HEK293 (cell line): ENCODE data around the gene MAT2A.
A peak's percentile ranks its signal among the peaks of the same experiment; 100 is the strongest.

ENCODE experiments used
- CTCF ChIA-PET: fragments of 350-600 bp; formaldehyde crosslinking; extraction: SDS; loops from one replicate; lab custom pipeline; 2021; ENCODE audit warnings: antibody characterized with exemption; lab: Yijun Ruan, JAX
- POLR2A ChIA-PET: fragments of 300-600 bp; formaldehyde crosslinking; extraction: SDS; loops from one replicate; lab custom pipeline; 2020; ENCODE audit warnings: antibody characterized with exemption, inconsistent platforms; lab: Yijun Ruan, JAX
- H3K27ac ChIP-seq: fragments of 200-500 bp; sonication (Bioruptor generic); 2 replicates; pipeline ENCODE4 v1.5.1; 2014; ENCODE audit warnings: low read depth, low read length, control low read depth, inconsistent platforms; ENCODE audit errors: extremely low read depth
- H3K36me3 ChIP-seq, 2 experiments: fragments of 200-500 bp in 1 of 2; sonication (Bioruptor generic) in 1 of 2; 1 replicate in 1 of 2; 2 replicates in 1 of 2; pipeline ENCODE4 v1.5.1; 2014 to 2017; ENCODE audit warnings: inconsistent platforms in 2 of 2, low read length in 2 of 2; ENCODE audit not compliant: control insufficient read depth in 2 of 2, insufficient read depth in 1 of 2
- H3K4me1 ChIP-seq: fragments of 200-500 bp; sonication (Bioruptor generic); 2 replicates; pipeline ENCODE4 v1.5.1; 2014; ENCODE audit warnings: mild to moderate bottlenecking, low read length, inconsistent platforms; ENCODE audit not compliant: control insufficient read depth, insufficient read depth
- H3K4me3 ChIP-seq: 2 replicates; pipeline ENCODE4 v1.5.1; 2011; ENCODE audit warnings: low read depth, mild to moderate bottlenecking, control low read depth, low read length, moderate library complexity
- H3K9me3 ChIP-seq: fragments of 200-500 bp; sonication (Bioruptor generic); 2 replicates; pipeline ENCODE4 v1.5.1; 2014; ENCODE audit warnings: low read depth, low read length, inconsistent platforms; ENCODE audit not compliant: control insufficient read depth, insufficient read depth
- AEBP2 ChIP-seq: fragments of 450-650 bp; formaldehyde crosslinking; IDR thresholded peaks from 2 replicates; pipeline ENCODE4 v1.5.1; 2016; ENCODE audit warnings: missing biosample characterization, missing genetic modification characterization, borderline replicate concordance
- EGR2 ChIP-seq: fragments of 450-650 bp; formaldehyde crosslinking; IDR thresholded peaks from 2 replicates; pipeline ENCODE4 v1.5.1; 2016; ENCODE audit warnings: low read depth, missing biosample characterization, missing genetic modification characterization
- PRDM1 ChIP-seq: fragments of 450-650 bp; formaldehyde crosslinking; IDR thresholded peaks from 2 replicates; pipeline ENCODE4; 2016; ENCODE audit warnings: missing biosample characterization, missing genetic modification characterization
- REPIN1 ChIP-seq: fragments of 450-650 bp; formaldehyde crosslinking; IDR thresholded peaks from 2 replicates; pipeline ENCODE4 v1.5.1; 2017; ENCODE audit warnings: missing biosample characterization, missing genetic modification characterization, low read depth
- SALL2 ChIP-seq: fragments of 450-650 bp; formaldehyde crosslinking; IDR thresholded peaks from 2 replicates; pipeline ENCODE4 v1.5.0; 2017; ENCODE audit warnings: missing biosample characterization, mild to moderate bottlenecking, missing genetic modification characterization, borderline replicate concordance
- SCRT2 ChIP-seq: fragments of 450-650 bp; formaldehyde crosslinking; IDR thresholded peaks from 2 replicates; pipeline ENCODE4 v1.5.1; 2016; ENCODE audit warnings: missing biosample characterization, missing genetic modification characterization
- SP2 ChIP-seq: fragments of 450-650 bp; formaldehyde crosslinking; IDR thresholded peaks from 2 replicates; pipeline ENCODE4 v1.5.1; 2016; ENCODE audit warnings: missing biosample characterization, missing genetic modification characterization
- ZBTB21 ChIP-seq: fragments of 450-650 bp; formaldehyde crosslinking; IDR thresholded peaks from 2 replicates; pipeline ENCODE4 v1.5.1; 2017; ENCODE audit warnings: missing biosample characterization, missing genetic modification characterization
- ZNF112 ChIP-seq: fragments of 450-650 bp; formaldehyde crosslinking; IDR thresholded peaks from 2 replicates; pipeline ENCODE4 v1.5.0; 2017; ENCODE audit warnings: missing biosample characterization, missing genetic modification characterization
- ZNF416 ChIP-seq: fragments of 450-650 bp; formaldehyde crosslinking; IDR thresholded peaks from 2 replicates; pipeline ENCODE4 v1.5.1; 2016; ENCODE audit warnings: missing biosample characterization, missing genetic modification characterization
- ZNF621 ChIP-seq: fragments of 450-650 bp; formaldehyde crosslinking; IDR thresholded peaks from 2 replicates; pipeline ENCODE4 v1.5.1; 2017; ENCODE audit warnings: missing biosample characterization, missing genetic modification characterization
- ZNF629 ChIP-seq: fragments of 450-650 bp; formaldehyde crosslinking; IDR thresholded peaks from 2 replicates; pipeline ENCODE4 v1.5.1; 2017; ENCODE audit warnings: missing biosample characterization, missing genetic modification characterization
- TF ChIP-seq, protein P1 (sequence below): fragments of 450-650 bp; formaldehyde crosslinking; IDR thresholded peaks from 2 replicates; pipeline ENCODE4 v1.5.1; 2017; ENCODE audit warnings: missing biosample characterization, missing genetic modification characterization
- TF ChIP-seq, protein P2 (sequence below): fragments of 450-650 bp; formaldehyde crosslinking; IDR thresholded peaks from 2 replicates; pipeline ENCODE4 v1.5.1; 2016; ENCODE audit warnings: missing biosample characterization, missing genetic modification characterization
- TF ChIP-seq, protein P3 (sequence below): fragments of 450-650 bp; formaldehyde crosslinking; IDR thresholded peaks from 2 replicates; pipeline ENCODE4 v1.5.1; 2016; ENCODE audit warnings: missing biosample characterization, missing genetic modification characterization

The MAT2A gene

GRCh38 chr2:85585781-85586105 is 46.8 kb downstream of the MAT2A start:
- ChIA-PET CTCF (no interaction called here), POLR2A (interaction anchor here (1.0 to 1.8 kb wide), 3 partner anchors 9 to 17 kb away, joined by 3 to 11 read pairs (median 3); partner anchors contain the start of genes RNF181 and TMEM150A)
- Histone ChIP-seq H3K36me3 (peaks cover 0 to 20% of the 10 kb centered on the region in 2 experiments; a peak in 2 of 3 replicates), H3K4me3 (no peak overlapping the region), H3K4me1 (no peaks in the 10 kb centered on the region)
- TF ChIP-seq SALL2 (no peak), PRDM1 (tag by site-specific recombination) (peak; percentile 95)
- TF ChIP-seq, all 188 proteins: peak for 1
- H3K9me3 ChIP-seq, result no peaks in the 10 kb centered on the region
- no peak overlapping the region for H3K27ac ChIP-seq

GRCh38 chr2:85588236-85588635 is 49.3 kb downstream of the MAT2A start:
- POLR2A ChIA-PET, result interaction anchor here (1.7 kb wide), 1 partner anchor 10 kb away, joined by 11 read pairs; the partner anchor contains the start of gene VAMP8
- CTCF ChIA-PET, result interaction anchor here (0.9 kb wide), 1 partner anchor 194 kb away, joined by 4 read pairs; no protein-coding TSS in a partner anchor
- no peaks in the 10 kb centered on the region for H3K9me3 ChIP-seq
- peaks cover 0 to 4% of the 10 kb centered on the region in 2 experiments; a peak in 1 of 3 replicates for H3K36me3 ChIP-seq
- TF ChIP-seq ZNF621 (tag by site-specific recombination) (no peak), REPIN1 (tag by site-specific recombination) (no peak), SCRT2 (tag by site-specific recombination) (no peak), ZNF416 (no peak), ZNF112 (tag by site-specific recombination) (no peak), SP2 (tag by site-specific recombination) (no peak), ZNF629 (no peak), ZBTB21 (tag by site-specific recombination) (no peak), EGR2 (tag by site-specific recombination) (no peak), AEBP2 (tag by site-specific recombination) (no peak)
- TF ChIP-seq, protein P1, sequence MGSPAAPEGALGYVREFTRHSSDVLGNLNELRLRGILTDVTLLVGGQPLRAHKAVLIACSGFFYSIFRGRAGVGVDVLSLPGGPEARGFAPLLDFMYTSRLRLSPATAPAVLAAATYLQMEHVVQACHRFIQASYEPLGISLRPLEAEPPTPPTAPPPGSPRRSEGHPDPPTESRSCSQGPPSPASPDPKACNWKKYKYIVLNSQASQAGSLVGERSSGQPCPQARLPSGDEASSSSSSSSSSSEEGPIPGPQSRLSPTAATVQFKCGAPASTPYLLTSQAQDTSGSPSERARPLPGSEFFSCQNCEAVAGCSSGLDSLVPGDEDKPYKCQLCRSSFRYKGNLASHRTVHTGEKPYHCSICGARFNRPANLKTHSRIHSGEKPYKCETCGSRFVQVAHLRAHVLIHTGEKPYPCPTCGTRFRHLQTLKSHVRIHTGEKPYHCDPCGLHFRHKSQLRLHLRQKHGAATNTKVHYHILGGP (tag by site-specific recombination), result no peak
- TF ChIP-seq, protein P2, sequence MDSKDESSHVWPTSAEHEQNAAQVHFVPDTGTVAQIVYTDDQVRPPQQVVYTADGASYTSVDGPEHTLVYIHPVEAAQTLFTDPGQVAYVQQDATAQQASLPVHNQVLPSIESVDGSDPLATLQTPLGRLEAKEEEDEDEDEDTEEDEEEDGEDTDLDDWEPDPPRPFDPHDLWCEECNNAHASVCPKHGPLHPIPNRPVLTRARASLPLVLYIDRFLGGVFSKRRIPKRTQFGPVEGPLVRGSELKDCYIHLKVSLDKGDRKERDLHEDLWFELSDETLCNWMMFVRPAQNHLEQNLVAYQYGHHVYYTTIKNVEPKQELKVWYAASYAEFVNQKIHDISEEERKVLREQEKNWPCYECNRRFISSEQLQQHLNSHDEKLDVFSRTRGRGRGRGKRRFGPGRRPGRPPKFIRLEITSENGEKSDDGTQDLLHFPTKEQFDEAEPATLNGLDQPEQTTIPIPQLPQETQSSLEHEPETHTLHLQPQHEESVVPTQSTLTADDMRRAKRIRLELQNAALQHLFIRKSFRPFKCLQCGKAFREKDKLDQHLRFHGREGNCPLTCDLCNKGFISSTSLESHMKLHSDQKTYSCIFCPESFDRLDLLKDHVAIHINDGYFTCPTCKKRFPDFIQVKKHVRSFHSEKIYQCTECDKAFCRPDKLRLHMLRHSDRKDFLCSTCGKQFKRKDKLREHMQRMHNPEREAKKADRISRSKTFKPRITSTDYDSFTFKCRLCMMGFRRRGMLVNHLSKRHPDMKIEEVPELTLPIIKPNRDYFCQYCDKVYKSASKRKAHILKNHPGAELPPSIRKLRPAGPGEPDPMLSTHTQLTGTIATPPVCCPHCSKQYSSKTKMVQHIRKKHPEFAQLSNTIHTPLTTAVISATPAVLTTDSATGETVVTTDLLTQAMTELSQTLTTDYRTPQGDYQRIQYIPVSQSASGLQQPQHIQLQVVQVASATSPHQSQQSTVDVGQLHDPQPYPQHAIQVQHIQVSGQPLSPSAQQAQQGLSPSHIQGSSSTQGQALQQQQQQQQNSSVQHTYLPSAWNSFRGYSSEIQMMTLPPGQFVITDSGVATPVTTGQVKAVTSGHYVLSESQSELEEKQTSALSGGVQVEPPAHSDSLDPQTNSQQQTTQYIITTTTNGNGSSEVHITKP, result no peak
- TF ChIP-seq, protein P3, sequence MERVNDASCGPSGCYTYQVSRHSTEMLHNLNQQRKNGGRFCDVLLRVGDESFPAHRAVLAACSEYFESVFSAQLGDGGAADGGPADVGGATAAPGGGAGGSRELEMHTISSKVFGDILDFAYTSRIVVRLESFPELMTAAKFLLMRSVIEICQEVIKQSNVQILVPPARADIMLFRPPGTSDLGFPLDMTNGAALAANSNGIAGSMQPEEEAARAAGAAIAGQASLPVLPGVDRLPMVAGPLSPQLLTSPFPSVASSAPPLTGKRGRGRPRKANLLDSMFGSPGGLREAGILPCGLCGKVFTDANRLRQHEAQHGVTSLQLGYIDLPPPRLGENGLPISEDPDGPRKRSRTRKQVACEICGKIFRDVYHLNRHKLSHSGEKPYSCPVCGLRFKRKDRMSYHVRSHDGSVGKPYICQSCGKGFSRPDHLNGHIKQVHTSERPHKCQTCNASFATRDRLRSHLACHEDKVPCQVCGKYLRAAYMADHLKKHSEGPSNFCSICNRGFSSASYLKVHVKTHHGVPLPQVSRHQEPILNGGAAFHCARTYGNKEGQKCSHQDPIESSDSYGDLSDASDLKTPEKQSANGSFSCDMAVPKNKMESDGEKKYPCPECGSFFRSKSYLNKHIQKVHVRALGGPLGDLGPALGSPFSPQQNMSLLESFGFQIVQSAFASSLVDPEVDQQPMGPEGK (tag by site-specific recombination), result no peak
- TF ChIP-seq, all 188 proteins: peak for 0
- Histone ChIP-seq H3K4me3 (no peak overlapping the region), H3K27ac (no peak overlapping the region), H3K4me1 (no peaks in the 10 kb centered on the region)
